GM18499 (cell line): Measurements from ENCODE around the gene PDE4A.
"Not testable (repeated sequence)": the region's sequence is repeated elsewhere in the genome, so short reads cannot be mapped to it uniquely, and the experiment has no call there.

Experiments used
- ATAC-seq: cut with Tn5 transposase; IDR thresholded peaks from one replicate; pipeline ENCODE4 v1.9.1; 2021; ENCODE audit warnings: moderate number of reproducible peaks; ENCODE audit not compliant: insufficient read depth, unreplicated experiment

PDE4A gene

GRCh38 chr19:10461047-10461949 lies 41.0 kb downstream of the PDE4A start:
- no peak for ATAC-seq

GRCh38 chr19:10462042-10462441 lies 41.7 kb downstream of the PDE4A start:
- ATAC-seq: not testable (repeated sequence)

GRCh38 chr19:10462557-10462956 lies 42.2 kb downstream of the PDE4A start:
- no peak for ATAC-seq

- ATAC-seq: no peak
Measured at GRCh38 chr19:10464456-10464855, 44.1 kb downstream of the PDE4A start.

- no peak for ATAC-seq
Measured at GRCh38 chr19:10467104-10467706, 46.9 kb downstream of the PDE4A start.

- no peak for ATAC-seq
Measured at GRCh38 chr19:10468133-10468532, 47.8 kb downstream of the PDE4A start.

GRCh38 chr19:10471909-10472308 lies 51.6 kb downstream of the PDE4A start:
- no peak for ATAC-seq

GRCh38 chr19:10473192-10473591 lies 52.9 kb downstream of the PDE4A start:
- no peak for ATAC-seq

- ATAC-seq: no peak
Measured at GRCh38 chr19:10474962-10475451, 54.7 kb downstream of the PDE4A start.

GRCh38 chr19:10478476-10478875 lies 58.1 kb downstream of the PDE4A start:
- no peak for ATAC-seq

- no peak for ATAC-seq
Measured at GRCh38 chr19:10478903-10479384, 58.6 kb downstream of the PDE4A start.

GRCh38 chr19:10486551-10486950 lies 66.2 kb downstream of the PDE4A start:
- ATAC-seq: no peak

- ATAC-seq: no peak
Measured at GRCh38 chr19:10491472-10492047, 71.2 kb downstream of the PDE4A start.

- no peak for ATAC-seq
Measured at GRCh38 chr19:10497371-10497770, 77.0 kb downstream of the PDE4A start.

- ATAC-seq: no peak
Measured at GRCh38 chr19:10499550-10500246, 79.4 kb downstream of the PDE4A start.

- ATAC-seq: no peak
Measured at GRCh38 chr19:10500247-10500592, 79.9 kb downstream of the PDE4A start.

GRCh38 chr19:10501971-10502523 lies 81.7 kb downstream of the PDE4A start:
- ATAC-seq: peak; percentile 19

- peak; percentile 61 for ATAC-seq
Measured at GRCh38 chr19:10502524-10503001, 82.2 kb downstream of the PDE4A start.

- peak; percentile 9 for ATAC-seq
Measured at GRCh38 chr19:10503002-10503789, 82.9 kb downstream of the PDE4A start, which contains the start of gene KEAP1. Gene KEAP1 (minus strand): TSS chr19:10503356. CDS start chr19:10500033, 3,323 bp downstream.
